Neural cell (in vitro differentiated cells): ENCODE results near the gene C9orf57. TPM values are rescaled to one million over a fixed set of nuclear protein-coding genes. Genes with fewer than 3 reads are reported as not detected.

Experiments
- H2AFZ ChIP-seq: fragments of 200-600, 300-800 bp; sonication (generic), shearing (Covaris generic); 2 replicates; pipeline ENCODE4 v1.6.0; 2014; ENCODE audit warnings: low read depth, mild to moderate bottlenecking, antibody characterized with exemption, low read length, moderate library complexity
- H3F3A ChIP-seq: fragments of 200-600 bp; shearing (Covaris generic); 2 replicates; pipeline ENCODE4 v1.6.1; 2016; ENCODE audit warnings: mild to moderate bottlenecking, moderate library complexity, mixed read lengths, antibody characterized with exemption, low read length; ENCODE audit not compliant: insufficient read depth, poor library complexity, severe bottlenecking
- H3K27ac ChIP-seq: fragments of 200-600, 300-800 bp; sonication (generic), shearing (Covaris generic); 2 replicates; pipeline ENCODE4 v1.5.1; 2014; ENCODE audit warnings: mild to moderate bottlenecking, low read length, moderate library complexity
- H3K27me3 ChIP-seq: fragments of 300-800, 200-600 bp; sonication (generic), shearing (Covaris generic); 2 replicates; pipeline ENCODE4 v1.6.0; 2014; ENCODE audit warnings: mild to moderate bottlenecking, low read depth, low read length, moderate library complexity; ENCODE audit not compliant: insufficient read depth
- H3K36me3 ChIP-seq: fragments of 300-800, 200-600 bp; sonication (generic), shearing (Covaris generic); 2 replicates; pipeline ENCODE4 v1.5.1; 2014; ENCODE audit warnings: mild to moderate bottlenecking, antibody characterized with exemption, low read length, moderate library complexity; ENCODE audit not compliant: insufficient read depth
- H3K4me2 ChIP-seq: fragments of 300-800, 200-600 bp; sonication (generic), shearing (Covaris generic); 2 replicates; pipeline ENCODE4 v1.6.0; 2014; ENCODE audit warnings: mild to moderate bottlenecking, low read length
- H3K4me3 ChIP-seq: fragments of 300-800, 200-600 bp; sonication (generic), shearing (Covaris generic); 2 replicates; pipeline ENCODE4 v1.5.1; 2014; ENCODE audit warnings: mild to moderate bottlenecking, low read length, moderate library complexity
- H3K79me2 ChIP-seq: fragments of 200-600 bp; shearing (Covaris generic); replicated peaks from 2 replicates; pipeline ENCODE4 v1.6.0; 2014; ENCODE audit warnings: mild to moderate bottlenecking, low read length, moderate library complexity; ENCODE audit not compliant: insufficient read depth
- H3K9ac ChIP-seq: fragments of 300-800, 200-600 bp; sonication (generic), shearing (Covaris generic); 2 replicates; pipeline ENCODE4 v1.6.1; 2016; ENCODE audit warnings: mild to moderate bottlenecking, low read length, mixed read lengths
- H3K9me2 ChIP-seq: fragments of 200-600 bp; shearing (Covaris generic); 2 replicates; pipeline ENCODE4 v1.6.1; 2016; ENCODE audit warnings: mild to moderate bottlenecking, low read length, mixed read lengths; ENCODE audit not compliant: insufficient read depth
- H3K9me3 ChIP-seq: fragments of 200-600, 300-800 bp; sonication (generic), shearing (Covaris generic); 2 replicates; pipeline ENCODE4 v1.6.1; 2016; ENCODE audit warnings: mild to moderate bottlenecking, mixed run types, low read length, moderate library complexity, mixed read lengths
- H4K20me1 ChIP-seq: fragments of 200-600 bp; shearing (Covaris generic); 2 replicates; pipeline ENCODE4 v1.6.1; 2016; ENCODE audit warnings: mild to moderate bottlenecking, mixed run types; ENCODE audit not compliant: insufficient read depth
- EP300 ChIP-seq: fragments of 450-650 bp; conservative IDR thresholded peaks from 2 replicates; pipeline ENCODE4 v1.6.1; 2014; ENCODE audit warnings: antibody characterized with exemption, mild to moderate bottlenecking, moderate library complexity; ENCODE audit not compliant: poor library complexity, severe bottlenecking
- EZH2 ChIP-seq: fragments of 200-600, 300-800 bp; shearing (Covaris generic), sonication (generic); IDR thresholded peaks from 2 replicates; pipeline ENCODE4 v1.6.1; 2014; ENCODE audit warnings: antibody characterized with exemption, low read length, borderline replicate concordance, mild to moderate bottlenecking; ENCODE audit not compliant: insufficient read depth, poor library complexity, severe bottlenecking
- MXI1 ChIP-seq: fragments of 450-650 bp; conservative IDR thresholded peaks from 2 replicates; pipeline ENCODE4 v1.6.1; 2014; ENCODE audit warnings: antibody characterized with exemption, mild to moderate bottlenecking; ENCODE audit not compliant: poor library complexity, severe bottlenecking
- POLR2AphosphoS5 ChIP-seq: IDR thresholded peaks from 2 replicates; pipeline ENCODE4 v1.6.1; 2012
- RAD21 ChIP-seq: fragments of 450-650 bp; conservative IDR thresholded peaks from 2 replicates; pipeline ENCODE4 v1.6.1; 2014; ENCODE audit warnings: antibody characterized with exemption, mild to moderate bottlenecking, moderate library complexity
- SMC3 ChIP-seq: fragments of 450-650 bp; conservative IDR thresholded peaks from 2 replicates; pipeline ENCODE4 v1.6.1; 2014; ENCODE audit warnings: antibody characterized with exemption, mild to moderate bottlenecking, moderate library complexity; ENCODE audit not compliant: poor library complexity
- TAF1 ChIP-seq: IDR thresholded peaks from 2 replicates; pipeline ENCODE4 v1.6.1; 2012; ENCODE audit warnings: low read depth
- polyA plus RNA-seq: library from polyadenylated mRNA; depleted of rRNA; stranded (reverse); fragments of >200 nt; gene quantifications from 2 replicates; pipeline ENCODE4 v1.2.3, GENCODE V29; 2014
- TF ChIP-seq, protein P1 (sequence below): fragments of 450-650 bp; IDR thresholded peaks from 2 replicates; pipeline ENCODE4 v1.5.1; 2014; ENCODE audit warnings: antibody characterized with exemption, mild to moderate bottlenecking, moderate library complexity; ENCODE audit not compliant: poor library complexity, severe bottlenecking
- TF ChIP-seq, protein P2 (sequence below): IDR thresholded peaks from 2 replicates; pipeline ENCODE4 v1.6.1; 2012; ENCODE audit warnings: borderline replicate concordance

C9orf57 gene
- polyA plus RNA-seq, 1 donor from 2014 or later, result not detected

DNA sequence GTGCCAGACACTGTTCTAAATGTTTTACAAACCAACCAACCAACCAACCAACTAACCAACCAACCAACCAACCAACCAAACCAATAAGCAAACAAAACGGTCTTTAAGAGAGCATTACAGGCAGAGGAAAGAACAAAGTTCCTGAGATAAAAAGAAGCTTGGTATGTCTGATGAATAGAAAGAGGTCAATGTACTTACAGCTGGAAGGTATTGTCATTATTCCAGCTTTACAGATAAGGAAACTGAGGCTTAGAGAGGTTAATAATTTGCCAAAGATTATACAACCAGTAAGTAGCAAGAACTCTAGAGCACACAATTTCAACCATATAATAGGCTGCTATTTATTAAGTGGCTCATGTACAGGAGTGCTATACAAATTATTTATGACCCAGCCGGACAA, 29.6 kb downstream of the C9orf57 start:
- Histone ChIP-seq H3K9ac (no peak overlapping the region), H3K79me2 (no peaks in the 10 kb centered on the region), H3F3A (no peaks in the 10 kb centered on the region), H3K9me2 (no peaks in the 10 kb centered on the region), H2AFZ (no peak overlapping the region), H3K27me3 (no peaks in the 10 kb centered on the region), H3K27ac (no peak overlapping the region), H3K4me3 (no peak overlapping the region), H3K4me2 (no peak overlapping the region), H3K36me3 (no peaks in the 10 kb centered on the region), H4K20me1 (no peaks in the 10 kb centered on the region), H3K9me3 (no peaks in the 10 kb centered on the region)
- TF ChIP-seq EZH2 (no peak), SMC3 (no peak), RAD21 (no peak), MXI1 (no peak), POLR2AphosphoS5 (no peak), TAF1 (no peak), EP300 (no peak)
- TF ChIP-seq, protein P1, sequence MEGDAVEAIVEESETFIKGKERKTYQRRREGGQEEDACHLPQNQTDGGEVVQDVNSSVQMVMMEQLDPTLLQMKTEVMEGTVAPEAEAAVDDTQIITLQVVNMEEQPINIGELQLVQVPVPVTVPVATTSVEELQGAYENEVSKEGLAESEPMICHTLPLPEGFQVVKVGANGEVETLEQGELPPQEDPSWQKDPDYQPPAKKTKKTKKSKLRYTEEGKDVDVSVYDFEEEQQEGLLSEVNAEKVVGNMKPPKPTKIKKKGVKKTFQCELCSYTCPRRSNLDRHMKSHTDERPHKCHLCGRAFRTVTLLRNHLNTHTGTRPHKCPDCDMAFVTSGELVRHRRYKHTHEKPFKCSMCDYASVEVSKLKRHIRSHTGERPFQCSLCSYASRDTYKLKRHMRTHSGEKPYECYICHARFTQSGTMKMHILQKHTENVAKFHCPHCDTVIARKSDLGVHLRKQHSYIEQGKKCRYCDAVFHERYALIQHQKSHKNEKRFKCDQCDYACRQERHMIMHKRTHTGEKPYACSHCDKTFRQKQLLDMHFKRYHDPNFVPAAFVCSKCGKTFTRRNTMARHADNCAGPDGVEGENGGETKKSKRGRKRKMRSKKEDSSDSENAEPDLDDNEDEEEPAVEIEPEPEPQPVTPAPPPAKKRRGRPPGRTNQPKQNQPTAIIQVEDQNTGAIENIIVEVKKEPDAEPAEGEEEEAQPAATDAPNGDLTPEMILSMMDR, result no peak
- TF ChIP-seq, protein P2, sequence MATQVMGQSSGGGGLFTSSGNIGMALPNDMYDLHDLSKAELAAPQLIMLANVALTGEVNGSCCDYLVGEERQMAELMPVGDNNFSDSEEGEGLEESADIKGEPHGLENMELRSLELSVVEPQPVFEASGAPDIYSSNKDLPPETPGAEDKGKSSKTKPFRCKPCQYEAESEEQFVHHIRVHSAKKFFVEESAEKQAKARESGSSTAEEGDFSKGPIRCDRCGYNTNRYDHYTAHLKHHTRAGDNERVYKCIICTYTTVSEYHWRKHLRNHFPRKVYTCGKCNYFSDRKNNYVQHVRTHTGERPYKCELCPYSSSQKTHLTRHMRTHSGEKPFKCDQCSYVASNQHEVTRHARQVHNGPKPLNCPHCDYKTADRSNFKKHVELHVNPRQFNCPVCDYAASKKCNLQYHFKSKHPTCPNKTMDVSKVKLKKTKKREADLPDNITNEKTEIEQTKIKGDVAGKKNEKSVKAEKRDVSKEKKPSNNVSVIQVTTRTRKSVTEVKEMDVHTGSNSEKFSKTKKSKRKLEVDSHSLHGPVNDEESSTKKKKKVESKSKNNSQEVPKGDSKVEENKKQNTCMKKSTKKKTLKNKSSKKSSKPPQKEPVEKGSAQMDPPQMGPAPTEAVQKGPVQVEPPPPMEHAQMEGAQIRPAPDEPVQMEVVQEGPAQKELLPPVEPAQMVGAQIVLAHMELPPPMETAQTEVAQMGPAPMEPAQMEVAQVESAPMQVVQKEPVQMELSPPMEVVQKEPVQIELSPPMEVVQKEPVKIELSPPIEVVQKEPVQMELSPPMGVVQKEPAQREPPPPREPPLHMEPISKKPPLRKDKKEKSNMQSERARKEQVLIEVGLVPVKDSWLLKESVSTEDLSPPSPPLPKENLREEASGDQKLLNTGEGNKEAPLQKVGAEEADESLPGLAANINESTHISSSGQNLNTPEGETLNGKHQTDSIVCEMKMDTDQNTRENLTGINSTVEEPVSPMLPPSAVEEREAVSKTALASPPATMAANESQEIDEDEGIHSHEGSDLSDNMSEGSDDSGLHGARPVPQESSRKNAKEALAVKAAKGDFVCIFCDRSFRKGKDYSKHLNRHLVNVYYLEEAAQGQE, result no peak

DNA sequence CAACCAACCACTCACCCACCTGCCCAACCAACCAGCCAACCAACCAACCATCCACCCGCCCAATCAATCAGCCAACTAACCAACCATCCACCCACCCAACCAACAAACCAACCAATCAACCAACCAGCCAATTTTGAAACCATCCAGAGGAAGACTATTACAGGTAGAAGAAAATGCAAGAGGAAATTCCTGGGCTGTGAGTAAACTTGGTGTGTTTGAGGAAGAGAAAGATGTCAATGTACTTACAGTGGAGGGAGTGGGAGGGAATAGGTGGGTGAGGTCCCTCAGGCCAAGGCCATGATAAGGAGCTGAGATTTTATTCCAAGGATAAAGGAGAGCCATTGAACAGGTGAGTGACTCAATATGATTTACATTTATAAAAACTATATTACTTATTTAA, 30.4 kb downstream of the C9orf57 start:
- Histone ChIP-seq H3K36me3 (no peaks in the 10 kb centered on the region), H3K9ac (no peak overlapping the region), H3K9me3 (no peaks in the 10 kb centered on the region), H3K27me3 (no peaks in the 10 kb centered on the region), H3K27ac (no peak overlapping the region), H3K4me3 (no peak overlapping the region), H2AFZ (no peak overlapping the region), H4K20me1 (no peaks in the 10 kb centered on the region), H3K9me2 (no peaks in the 10 kb centered on the region), H3K4me2 (no peak overlapping the region), H3F3A (no peaks in the 10 kb centered on the region), H3K79me2 (no peaks in the 10 kb centered on the region)
- no peak for TF ChIP-seq MXI1
- TF ChIP-seq POLR2AphosphoS5, result no peak
- TF ChIP-seq TAF1, result no peak
- TF ChIP-seq RAD21, result no peak
- TF ChIP-seq EP300, result no peak
- no peak for TF ChIP-seq SMC3
- TF ChIP-seq EZH2, result no peak
- TF ChIP-seq, protein P1, result no peak
- TF ChIP-seq, protein P2, result no peak
